ENCODE data around the gene DAAM1.

Gene DAAM1

GRCh38 chr14:59314953-59315599 lies 126.6 kb downstream of the DAAM1 start:
- DNase-seq (ENCODE audit: low read depth, low spot score) = no peak

GRCh38 chr14:59316151-59316830 lies 127.8 kb downstream of the DAAM1 start:
- DNase-seq (ENCODE audit: low read depth, low spot score) = no peak

- DNase-seq (ENCODE audit: low read depth, low spot score) = no peak
Measured at GRCh38 chr14:59317346-59317745, 128.9 kb downstream of the DAAM1 start.

- no peak for DNase-seq (ENCODE audit: low read depth, low spot score)
Measured at GRCh38 chr14:59317798-59318505, 129.5 kb downstream of the DAAM1 start.

- DNase-seq (ENCODE audit: low read depth, low spot score) = no peak
Measured at GRCh38 chr14:59318908-59319307, 130.4 kb downstream of the DAAM1 start.

GRCh38 chr14:59320361-59320760 lies 131.9 kb downstream of the DAAM1 start:
- no peak for DNase-seq (ENCODE audit: low read depth, low spot score)

- DNase-seq (ENCODE audit: low read depth, low spot score) = no peak
Measured at GRCh38 chr14:59320763-59321625, 132.5 kb downstream of the DAAM1 start.

GRCh38 chr14:59321626-59321949 lies 133.1 kb downstream of the DAAM1 start:
- DNase-seq (ENCODE audit: low read depth, low spot score) = no peak

GRCh38 chr14:59325906-59326305 lies 137.4 kb downstream of the DAAM1 start:
- DNase-seq (ENCODE audit: low read depth, low spot score) = no peak

- no peak for DNase-seq (ENCODE audit: low read depth, low spot score)
Measured at GRCh38 chr14:59328454-59328853, 140.0 kb downstream of the DAAM1 start.

GRCh38 chr14:59330455-59330854 lies 142.0 kb downstream of the DAAM1 start:
- DNase-seq (ENCODE audit: low read depth, low spot score) = no peak

GRCh38 chr14:59331217-59331616 lies 142.8 kb downstream of the DAAM1 start:
- no peak for DNase-seq (ENCODE audit: low read depth, low spot score)

- DNase-seq (ENCODE audit: low read depth, low spot score) = no peak
Measured at GRCh38 chr14:59332727-59333126, 144.3 kb downstream of the DAAM1 start.

GRCh38 chr14:59333235-59333634 lies 144.8 kb downstream of the DAAM1 start:
- DNase-seq (ENCODE audit: low read depth, low spot score) = no peak

- DNase-seq (ENCODE audit: low read depth, low spot score) = no peak
Measured at GRCh38 chr14:59333668-59334067, 145.2 kb downstream of the DAAM1 start.

- no peak for DNase-seq (ENCODE audit: low read depth, low spot score)
Measured at GRCh38 chr14:59334253-59334652, 145.8 kb downstream of the DAAM1 start.

- no peak for DNase-seq (ENCODE audit: low read depth, low spot score)
Measured at GRCh38 chr14:59336098-59336497, 147.6 kb downstream of the DAAM1 start.

- no peak for DNase-seq (ENCODE audit: low read depth, low spot score)
Measured at GRCh38 chr14:59336706-59337105, 148.2 kb downstream of the DAAM1 start.

GRCh38 chr14:59337141-59337611 lies 148.7 kb downstream of the DAAM1 start:
- no peak for DNase-seq (ENCODE audit: low read depth, low spot score)

- DNase-seq (ENCODE audit: low read depth, low spot score) = no peak
Measured at GRCh38 chr14:59338761-59339160, 150.3 kb downstream of the DAAM1 start.

- DNase-seq (ENCODE audit: low read depth, low spot score) = no peak
Measured at GRCh38 chr14:59339524-59340330, 151.3 kb downstream of the DAAM1 start.
